Measurements from ENCODE around the gene NECTIN2. TPM values are rescaled to one million over a fixed set of nuclear protein-coding genes. Genes with fewer than 3 reads are reported as not detected.

Gene NECTIN2
- total RNA-seq, 1 experiment from 2014 or later: 115 TPM

GRCh38 chr19:44866664-44867063, 20.6 kb downstream of the NECTIN2 start:
- H3K4me2 ChIP-seq: no peak overlapping the region
- H3K36me3 ChIP-seq (ENCODE audit: low read depth): peaks cover 11% of the 10 kb centered on the region
- no peaks in the 10 kb centered on the region for H3K27me3 ChIP-seq (ENCODE audit: insufficient read depth, low read depth)
- H3K9me3 ChIP-seq (ENCODE audit: insufficient read depth, low read depth): no peaks in the 10 kb centered on the region
- ChIA-PET CTCF (no interaction called here), POLR2A (ENCODE audit: unreplicated experiment) (no interaction called here)
- H3K4me3 ChIP-seq: no peak overlapping the region
- H3F3A ChIP-seq (ENCODE audit: insufficient read depth, low read depth): peaks cover 17% of the 10 kb centered on the region; the same call in 1 of the 2 replicates
- no peak for DNase-seq
- H2AFZ ChIP-seq: no peak overlapping the region
- H4K20me1 ChIP-seq (ENCODE audit: insufficient read depth): peaks cover 14% of the 10 kb centered on the region
- H3K9me2 ChIP-seq (ENCODE audit: insufficient read depth): no peaks in the 10 kb centered on the region
- H3K4me1 ChIP-seq (replicated peaks; ENCODE audit: insufficient read depth): no peaks in the 10 kb centered on the region
- no peak overlapping the region for H3K27ac ChIP-seq
- intact Hi-C loops (cut with micrococcal nuclease; ENCODE audit: unreplicated experiment): no loop called here
- 0 out of 2 replicates have a peak, but pooled peaks cover 4% of the 10 kb centered on the region for H3K79me2 ChIP-seq (ENCODE audit: low read depth)
- BruUV-seq (replicated peaks): no TSS peak
- TF ChIP-seq EZH2 (IDR thresholded peaks at IDR 0.05; ENCODE audit: low read depth): no peak
- TF ChIP-seq CTCF (conservative IDR thresholded peaks at IDR 0.05): no peak

DNA sequence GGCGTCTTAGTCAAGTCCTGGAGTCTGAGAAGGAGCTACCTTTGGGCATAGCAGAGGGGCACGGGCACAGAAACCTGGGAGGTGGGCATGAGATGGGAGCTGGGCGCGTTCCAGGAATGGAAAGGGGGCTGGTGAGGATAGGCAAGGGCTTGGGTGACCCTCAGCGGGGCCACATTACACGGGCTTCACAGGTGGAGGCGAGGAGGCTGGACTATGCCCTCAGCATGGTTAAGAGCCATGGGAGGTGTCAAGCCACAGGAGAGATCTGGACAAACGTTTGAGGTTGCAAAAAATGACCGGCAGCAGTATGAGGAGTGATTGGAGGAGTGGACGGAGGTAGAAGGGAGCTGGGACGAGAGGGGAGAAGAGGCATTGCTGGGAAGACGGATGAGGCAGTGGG, 21.5 kb downstream of the NECTIN2 start:
- Histone ChIP-seq H3K4me1 (replicated peaks; ENCODE audit: insufficient read depth) (no peaks in the 10 kb centered on the region), H4K20me1 (ENCODE audit: insufficient read depth) (peaks cover 15% of the 10 kb centered on the region), H3K27ac (no peak overlapping the region), H3K9me3 (ENCODE audit: insufficient read depth, low read depth) (no peaks in the 10 kb centered on the region), H3K79me2 (ENCODE audit: low read depth) (no peaks in the 10 kb centered on the region), H3K4me2 (no peak overlapping the region), H3F3A (ENCODE audit: insufficient read depth, low read depth) (peaks cover 25% of the 10 kb centered on the region; the same call in 1 of the 2 replicates), H3K27me3 (ENCODE audit: insufficient read depth, low read depth) (no peaks in the 10 kb centered on the region), H2AFZ (no peak overlapping the region), H3K4me3 (no peak overlapping the region), H3K36me3 (ENCODE audit: low read depth) (peaks cover 17% of the 10 kb centered on the region), H3K9me2 (ENCODE audit: insufficient read depth) (no peaks in the 10 kb centered on the region)
- no TSS peak for BruUV-seq (replicated peaks)
- ChIA-PET POLR2A (ENCODE audit: unreplicated experiment) (no interaction called here), CTCF (no interaction called here)
- DNase-seq: no peak
- intact Hi-C loops (cut with micrococcal nuclease; ENCODE audit: unreplicated experiment): no loop called here
- no peak for TF ChIP-seq EZH2 (IDR thresholded peaks at IDR 0.05; ENCODE audit: low read depth)
- TF ChIP-seq CTCF (conservative IDR thresholded peaks at IDR 0.05): no peak

GRCh38 chr19:44869733-44870470, 23.8 kb downstream of the NECTIN2 start:
- TF ChIP-seq CTCF (conservative IDR thresholded peaks at IDR 0.05) (no peak), EZH2 (IDR thresholded peaks at IDR 0.05; ENCODE audit: low read depth) (no peak)
- H3K9me2 ChIP-seq (ENCODE audit: insufficient read depth): no peaks in the 10 kb centered on the region
- H3K4me1 ChIP-seq (replicated peaks; ENCODE audit: insufficient read depth): peaks cover 8% of the 10 kb centered on the region
- H2AFZ ChIP-seq: no peak overlapping the region
- peaks cover 33% of the 10 kb centered on the region for H3K36me3 ChIP-seq (ENCODE audit: low read depth)
- H3K27me3 ChIP-seq (ENCODE audit: insufficient read depth, low read depth): no peaks in the 10 kb centered on the region
- no peaks in the 10 kb centered on the region for H3K9me3 ChIP-seq (ENCODE audit: insufficient read depth, low read depth)
- peaks cover 43% of the 10 kb centered on the region; the same call in 1 of the 2 replicates for H3F3A ChIP-seq (ENCODE audit: insufficient read depth, low read depth)
- no peak overlapping the region for H3K4me2 ChIP-seq
- ChIA-PET POLR2A (ENCODE audit: unreplicated experiment) (no interaction called here), CTCF (interaction anchor here (0.6 to 1.2 kb wide), 2 partner anchors 11 to 314 kb away, joined by 3 to 4 read pairs; no protein-coding TSS in a partner anchor)
- DNase-seq: no peak
- no peak overlapping the region for H3K27ac ChIP-seq
- peaks cover 11% of the 10 kb centered on the region for H4K20me1 ChIP-seq (ENCODE audit: insufficient read depth)
- no TSS peak for BruUV-seq (replicated peaks)
- no peak overlapping the region for H3K4me3 ChIP-seq
- intact Hi-C loops (cut with micrococcal nuclease; ENCODE audit: unreplicated experiment): no loop called here
- H3K79me2 ChIP-seq (ENCODE audit: low read depth): no peaks in the 10 kb centered on the region
